ENCODE measurements around the gene VCL. TPM values are rescaled to one million over a fixed set of nuclear protein-coding genes. Genes with fewer than 3 reads are reported as not detected.

VCL gene
- polyA plus RNA-seq, 1 of the 3 experiments (the other 2 are of a cell fraction), result 147 TPM

GRCh38 chr10:74000892-74001669 is 3.2 kb downstream of the VCL start:
- no peaks in the 10 kb centered on the region for H3K27me3 ChIP-seq (ENCODE audit: insufficient read depth)
- 95% methylated on average over 7 of the region's 7 CpGs for WGBS (ENCODE audit: low lambda C conversion rate)
- ChIA-PET POLR2A (no interaction called here), CTCF (interaction anchor here (0.8 to 2.8 kb wide), 4 partner anchors 21 to 153 kb away, joined by 3 to 14 read pairs (median 3); no protein-coding TSS in a partner anchor)
- H3K4me3 ChIP-seq (ENCODE audit: low read depth in 2 of 2, low read length in 1 of 2), result peak overlapping the region; percentile 84 to 90; a peak in 3 of 4 replicates
- TF ChIP-seq RAD21 (IDR thresholded peaks at IDR 0.05; ENCODE audit: low read length) (no peak), POLR2AphosphoS5 (IDR thresholded peaks at IDR 0.05; ENCODE audit: low read depth, low read length) (no peak), TEAD4 (IDR thresholded peaks at IDR 0.05; ENCODE audit: borderline replicate concordance, insufficient read depth) (no peak), NRF1 (IDR thresholded peaks at IDR 0.05; ENCODE audit: low read depth, low read length) (no peak), EP300 (IDR thresholded peaks at IDR 0.05; ENCODE audit: borderline replicate concordance in 1 of 2, low read depth in 1 of 2, low read length in 1 of 2) (no peak), EZH2phosphoT487 (IDR thresholded peaks at IDR 0.05; ENCODE audit: borderline replicate concordance, low read depth) (no peak), PBX3 (IDR thresholded peaks at IDR 0.05) (no peak), FOXJ3 (CRISPR knock-in tag; IDR thresholded peaks at IDR 0.05) (no peak), SMC3 (IDR thresholded peaks at IDR 0.05; ENCODE audit: low read depth, low read length) (no peak), JUND (IDR thresholded peaks at IDR 0.05) (no peak), IRF3 (IDR thresholded peaks at IDR 0.05; ENCODE audit: low read depth, low read length) (no peak), RXRA (IDR thresholded peaks at IDR 0.05; ENCODE audit: borderline replicate concordance, low read depth) (no peak), CTCF (IDR thresholded peaks at IDR 0.05) (no peak), ELF1 (IDR thresholded peaks at IDR 0.05) (no peak), REST (IDR thresholded peaks at IDR 0.05; ENCODE audit: low read depth, low read length) (no peak), RFX5 (IDR thresholded peaks at IDR 0.05; ENCODE audit: low read length) (no peak), TAF1 (IDR thresholded peaks at IDR 0.05; ENCODE audit: borderline replicate concordance, low read depth, low read length) (no peak)
- H3K9me3 ChIP-seq, result no peaks in the 10 kb centered on the region
- H3K9ac ChIP-seq, result no peak overlapping the region; the same call in 1 of the 2 replicates
- peak overlapping the region in 1 of 2 experiments; percentile 94; a peak in 2 of 4 replicates for H3K27ac ChIP-seq (ENCODE audit: low read depth in 2 of 2, low read length in 1 of 2)
- peaks cover 65% of the 10 kb centered on the region for H4K20me1 ChIP-seq (ENCODE audit: insufficient read depth)
- DNase-seq, result no peak
- H3F3A ChIP-seq (replicated peaks; ENCODE audit: insufficient read depth), result peaks cover 57% of the 10 kb centered on the region
- H3K36me3 ChIP-seq (replicated peaks in 1 of 2; ENCODE audit: control insufficient read depth in 1 of 2, insufficient read depth in 2 of 2, low read length in 1 of 2), result peaks cover 4 to 30% of the 10 kb centered on the region in 2 experiments
- H3K9me2 ChIP-seq, result no peaks in the 10 kb centered on the region
- H3K79me2 ChIP-seq (ENCODE audit: insufficient read depth), result peaks cover 82% of the 10 kb centered on the region
- peak overlapping the region; percentile 90 for H3K4me2 ChIP-seq
- H3K4me1 ChIP-seq (ENCODE audit: control insufficient read depth in 1 of 2, insufficient read depth in 2 of 2, low read depth in 1 of 2, low read length in 1 of 2), result peaks cover 7 to 38% of the 10 kb centered on the region in 2 experiments; a peak in 2 of 4 replicates
- H2AFZ ChIP-seq (ENCODE audit: low read depth), result no peak overlapping the region

Data from SK-N-SH (cell line).